Body of pancreas (tissue), 4 donors: Measurements from ENCODE around the gene LHFPL6. TPM values are rescaled to one million over a fixed set of nuclear protein-coding genes. Genes with fewer than 3 reads are reported as not detected.

ENCODE experiments used
- ATAC-seq: fragments of 150-250 bp; one replicate; pipeline ENCODE4 v1.9.1; 2016
- DNase-seq, 4 donors: peaks; one replicate each; pipeline ENCODE4 v3.0.0-alpha.2; 2019
- H3K27ac ChIP-seq, 4 donors: fragments of 200-600 bp; sonication (generic); 1 replicate in 3 of 4; 2 replicates in 1 of 4; pipeline versions ENCODE4 v1.5.1 to v1.6.1; 2016 to 2019; ENCODE audit warnings: mild to moderate bottlenecking in 1 of 4, mixed read lengths in 1 of 4, moderate library complexity in 1 of 4
- H3K27me3 ChIP-seq, 2 donors: fragments of 200-600 bp; sonication (generic); one replicate each; pipeline ENCODE4 v1.6.0; 2016; ENCODE audit warnings: mild to moderate bottlenecking in 1 of 2
- H3K36me3 ChIP-seq, 2 donors: fragments of 200-600 bp; sonication (generic); replicated peaks in 1 of 2; 2 replicates each; pipeline ENCODE4 v1.5.1; 2016; ENCODE audit warnings: low read depth in 2 of 2; ENCODE audit not compliant: insufficient read depth in 1 of 2
- H3K4me1 ChIP-seq: fragments of 200-600 bp; sonication (generic); one replicate; pipeline ENCODE4 v1.6.0; 2016
- H3K4me3 ChIP-seq, 2 donors: fragments of 200-600 bp; sonication (generic); 1 replicate in 1 of 2; 2 replicates in 1 of 2; pipeline ENCODE4 v1.5.1; 2016 to 2019
- H3K9me3 ChIP-seq, 3 donors: fragments of 200-600 bp; sonication (generic); 1 replicate in 2 of 3; 2 replicates in 1 of 3; pipeline ENCODE4 v1.5.1; 2016
- CTCF ChIP-seq, 7 experiments: fragments of 450-650 bp in 4 of 7; fragments of 200-600 bp in 3 of 7; sonication (generic) in 3 of 7; IDR thresholded peaks; one replicate each; pipeline ENCODE4 v1.5.1; 2016 to 2019; ENCODE audit warnings: antibody characterized with exemption in 7 of 7
- POLR2A ChIP-seq, 3 donors: fragments of 450-650 bp; IDR thresholded peaks; one replicate each; pipeline ENCODE4 v1.6.1; 2016; ENCODE audit warnings: antibody characterized with exemption in 3 of 3, mild to moderate bottlenecking in 2 of 3
- WGBS, 2 donors: methylation state at CpG; one replicate each; pipeline ENCODE4 v1.1.5; 2017; 5-methylcytosine and 5-hydroxymethylcytosine counted together
- intact Hi-C: fragments of 100-400 bp; cut with DNase I; formaldehyde crosslinking; loops from one replicate; pipeline ENCODE4 v1.15.1; 2023
- total RNA-seq, 2 donors: library from RNA; depleted of rRNA; stranded (reverse); fragments of >200 nt; gene quantifications; one replicate each; pipeline ENCODE4 v1.1.0, GENCODE V29; 2016

LHFPL6 gene
- total RNA-seq, 2 donors from 2014 or later: 18.4 to 30.7 TPM

GRCh38 chr13:39313721-39314120 lies 289.3 kb downstream of the LHFPL6 start:
- H3K27me3 ChIP-seq: no peaks in the 10 kb centered on the region
- no peak for TF ChIP-seq CTCF (IDR thresholded peaks at IDR 0.05)
- no peak for TF ChIP-seq POLR2A (IDR thresholded peaks at IDR 0.05)
- WGBS, 2 donors: 59 to 64% methylated on average over 6 of the region's 6 CpGs

GRCh38 chr13:39312596-39312995 lies 290.4 kb downstream of the LHFPL6 start:
- no peaks in the 10 kb centered on the region for H3K27me3 ChIP-seq
- H3K27ac ChIP-seq: no peak overlapping the region
- H3K4me3 ChIP-seq: no peak overlapping the region
- DNase-seq (no peak), ATAC-seq (no peak)
- 55 to 76% methylated on average over 2 of the region's 2 CpGs for WGBS, 2 donors
- no peaks in the 10 kb centered on the region for H3K9me3 ChIP-seq
- H3K36me3 ChIP-seq: no peaks in the 10 kb centered on the region
- H3K4me1 ChIP-seq: no peaks in the 10 kb centered on the region
- intact Hi-C loops: no loop called here
- TF ChIP-seq CTCF (IDR thresholded peaks at IDR 0.05) (no peak), POLR2A (IDR thresholded peaks at IDR 0.05) (no peak)

More at GRCh38 chr13:39313721-39314120, 289.3 kb downstream of the LHFPL6 start:
- H3K4me1 ChIP-seq: no peaks in the 10 kb centered on the region
- no peak overlapping the region for H3K4me3 ChIP-seq
- DNase-seq (no peak), ATAC-seq (no peak)
- intact Hi-C loops: no loop called here
- no peak overlapping the region for H3K27ac ChIP-seq
- H3K9me3 ChIP-seq: no peaks in the 10 kb centered on the region
- H3K36me3 ChIP-seq: no peaks in the 10 kb centered on the region

GRCh38 chr13:39311619-39312018 lies 291.4 kb downstream of the LHFPL6 start:
- H3K4me3 ChIP-seq: no peak overlapping the region
- no peak overlapping the region for H3K27ac ChIP-seq
- TF ChIP-seq CTCF (IDR thresholded peaks at IDR 0.05) (no peak), POLR2A (IDR thresholded peaks at IDR 0.05) (no peak)
- DNase-seq (no peak), ATAC-seq (no peak)
- no peaks in the 10 kb centered on the region for H3K4me1 ChIP-seq
- H3K9me3 ChIP-seq: no peaks in the 10 kb centered on the region
- H3K36me3 ChIP-seq: no peaks in the 10 kb centered on the region
- no peaks in the 10 kb centered on the region for H3K27me3 ChIP-seq
- intact Hi-C loops: no loop called here
- 27 to 39% methylated on average over 4 of the region's 4 CpGs for WGBS, 2 donors

- ATAC-seq (no peak), DNase-seq (no peak)
- no peaks in the 10 kb centered on the region for H3K27me3 ChIP-seq
- H3K9me3 ChIP-seq: no peaks in the 10 kb centered on the region
- intact Hi-C loops: no loop called here
- no peak for TF ChIP-seq CTCF (IDR thresholded peaks at IDR 0.05)
- TF ChIP-seq POLR2A (IDR thresholded peaks at IDR 0.05): no peak
- no peaks in the 10 kb centered on the region for H3K4me1 ChIP-seq
- 74 to 76% methylated on average over 4 of the region's 4 CpGs for WGBS, 2 donors
- no peak overlapping the region for H3K27ac ChIP-seq
- no peaks in the 10 kb centered on the region for H3K36me3 ChIP-seq
- H3K4me3 ChIP-seq: no peak overlapping the region
Measured at GRCh38 chr13:39310961-39311360, 292.0 kb downstream of the LHFPL6 start.
